OCI-LY1 (cell line): Measurements from ENCODE around the gene MEOX2.

ENCODE experiments used
- CTCF ChIP-seq: fragments of 200-600 bp; sonication (generic), shearing (Covaris generic); IDR thresholded peaks from 2 replicates; pipeline ENCODE4 v1.5.1; 2017; ENCODE audit warnings: mild to moderate bottlenecking, antibody characterized with exemption, low read length, moderate library complexity, mixed read lengths
- EZH2 ChIP-seq: fragments of 200-600 bp; sonication (generic), shearing (Covaris generic); IDR thresholded peaks from 2 replicates; pipeline ENCODE4 v1.8.0; 2017; ENCODE audit warnings: borderline replicate concordance, mixed run types, mild to moderate bottlenecking, antibody characterized with exemption, low read length, moderate library complexity, mixed read lengths

GRCh38 chr7:15707570-15707969 is 21.1 kb upstream of the MEOX2 start:
- TF ChIP-seq EZH2 (no peak), CTCF (no peak)
